GM23338 (cell line): ENCODE results near the gene INPP5A. TPM values are rescaled to one million over a fixed set of nuclear protein-coding genes. Genes with fewer than 3 reads are reported as not detected.

Experiments used
- ATAC-seq: fragments of 200-7000 bp; cut with Tn5 transposase; 3 replicates; pipeline ENCODE4 v1.9.1; 2020
- DNase-seq: peaks from one replicate; pipeline ENCODE4 v3.0.0-alpha.2; 2015; ENCODE audit warnings: low spot score
- H2AFZ ChIP-seq: fragments of 200-600 bp; sonication (generic); 2 replicates; pipeline ENCODE4 v1.8.0; 2016; ENCODE audit warnings: antibody characterized with exemption, mild to moderate bottlenecking, moderate library complexity
- H3F3A ChIP-seq: fragments of 200-600 bp; sonication (generic); replicated peaks from 2 replicates; pipeline ENCODE4 v1.8.0; 2017; ENCODE audit warnings: antibody characterized with exemption, mixed run types, low read depth
- H3K27ac ChIP-seq: fragments of 200-600 bp; sonication (generic); 2 replicates; pipeline ENCODE4 v1.6.1; 2016; ENCODE audit warnings: low read depth
- H3K27me3 ChIP-seq: fragments of 200-600 bp; sonication (generic); 2 replicates; pipeline ENCODE4 v1.8.0; 2016; ENCODE audit warnings: mild to moderate bottlenecking, mixed run types, moderate library complexity; ENCODE audit not compliant: insufficient read depth
- H3K36me3 ChIP-seq: fragments of 200-600 bp; sonication (generic); 2 replicates; pipeline ENCODE4 v1.8.0; 2016; ENCODE audit warnings: mild to moderate bottlenecking; ENCODE audit not compliant: insufficient read depth
- H3K4me1 ChIP-seq: fragments of 200-600 bp; sonication (generic); 2 replicates; pipeline ENCODE4 v1.8.0; 2016; ENCODE audit warnings: mild to moderate bottlenecking, moderate library complexity; ENCODE audit not compliant: insufficient read depth
- H3K4me2 ChIP-seq: fragments of 200-600 bp; sonication (generic); 2 replicates; pipeline ENCODE4 v1.7.1; 2017; ENCODE audit warnings: mixed run types
- H3K4me3 ChIP-seq: fragments of 200-600 bp; sonication (generic); 2 replicates; pipeline ENCODE4 v1.6.1; 2016; ENCODE audit warnings: mixed run types
- H3K79me2 ChIP-seq: fragments of 200-600 bp; sonication (generic); replicated peaks from 2 replicates; pipeline ENCODE4 v1.8.0; 2017; ENCODE audit warnings: mild to moderate bottlenecking; ENCODE audit not compliant: insufficient read depth
- H3K9me2 ChIP-seq: fragments of 200-600 bp; sonication (generic); 2 replicates; pipeline ENCODE4 v1.8.0; 2017; ENCODE audit not compliant: insufficient read depth
- H4K20me1 ChIP-seq: fragments of 200-600 bp; sonication (generic); replicated peaks from 2 replicates; pipeline ENCODE4 v1.8.0; 2017; ENCODE audit warnings: mild to moderate bottlenecking; ENCODE audit not compliant: insufficient read depth
- H3K27ac Mint-ChIP-seq: 2 replicates; pipeline ENCODE4 v1.8.0; 2020; ENCODE audit warnings: inconsistent platforms, mild to moderate bottlenecking, moderate library complexity, mixed read lengths
- H3K27me3 Mint-ChIP-seq: 3 replicates; pipeline ENCODE4 v1.8.0; 2022; ENCODE audit warnings: low read depth, mild to moderate bottlenecking, moderate library complexity, mixed read lengths, inconsistent platforms; ENCODE audit not compliant: insufficient read depth, poor library complexity
- H3K36me3 Mint-ChIP-seq: 3 replicates; pipeline ENCODE4 v1.8.0; 2021; ENCODE audit warnings: low read depth, mild to moderate bottlenecking, inconsistent platforms, moderate library complexity, mixed read lengths
- H3K4me1 Mint-ChIP-seq: 3 replicates; pipeline ENCODE4 v1.8.0; 2020; ENCODE audit warnings: mild to moderate bottlenecking, inconsistent platforms, mixed read lengths
- H3K4me3 Mint-ChIP-seq: 3 replicates; pipeline ENCODE4 v1.8.0; 2021; ENCODE audit warnings: moderate library complexity, mild to moderate bottlenecking, inconsistent platforms, mixed read lengths
- H3K9me3 Mint-ChIP-seq: 3 replicates; pipeline ENCODE4 v1.8.0; 2020; ENCODE audit warnings: moderate library complexity, mild to moderate bottlenecking, inconsistent platforms, mixed read lengths
- CREB1 ChIP-seq: fragments of 250-450 bp; sonication (Bioruptor Pico); IDR thresholded peaks from 2 replicates; pipeline ENCODE4 v1.5.0; 2020; ENCODE audit warnings: low read depth, mild to moderate bottlenecking, moderate library complexity
- CTCF ChIP-seq, 2 experiments: fragments of 200-600 bp in 1 of 2; sonication (generic) in 1 of 2; conservative IDR thresholded peaks; 2 replicates each; pipeline versions ENCODE4 v1.5.1 to v1.6.1; 2016 to 2017; ENCODE audit warnings: antibody characterized with exemption in 2 of 2, low read depth in 2 of 2, mild to moderate bottlenecking in 2 of 2, moderate library complexity in 1 of 2
- JUNB ChIP-seq: IDR thresholded peaks from one replicate; pipeline ENCODE4 v1.6.1; 2016; ENCODE audit warnings: antibody characterized with exemption; ENCODE audit not compliant: unreplicated experiment
- POLR2AphosphoS5 ChIP-seq: IDR thresholded peaks from 2 replicates; pipeline ENCODE4 v1.6.1; 2016; ENCODE audit warnings: antibody characterized with exemption, low read depth
- STAT1 ChIP-seq: IDR thresholded peaks from one replicate; pipeline ENCODE4 v1.6.1; 2016; ENCODE audit warnings: antibody characterized with exemption; ENCODE audit not compliant: unreplicated experiment
- ZNF114 ChIP-seq: fragments of 250-450 bp; sonication (Bioruptor Pico); IDR thresholded peaks from 2 replicates; pipeline ENCODE4 v1.5.0; 2020; ENCODE audit warnings: mild to moderate bottlenecking, moderate library complexity
- ZNF331 ChIP-seq: fragments of 250-450 bp; sonication (Bioruptor Pico); IDR thresholded peaks from 2 replicates; pipeline ENCODE4 v1.5.0; 2020; ENCODE audit warnings: low read depth, mild to moderate bottlenecking, moderate library complexity
- ZNF462 ChIP-seq: fragments of 250-450 bp; sonication (Bioruptor Pico); IDR thresholded peaks from 2 replicates; pipeline ENCODE4 v1.5.0; 2020; ENCODE audit warnings: mild to moderate bottlenecking, moderate library complexity
- polyA plus RNA-seq: library from polyadenylated mRNA; unstranded; fragments of >200 nt; fragmentation: Nextera tagmentation; extraction: Ambion mirVana; gene quantifications from 2 replicates; pipeline ENCODE4 v1.2.1, GENCODE V29; 2016
- total RNA-seq: library from RNA; depleted of rRNA; stranded (reverse); fragments of >200 nt; shearing (Covaris generic); gene quantifications from 2 replicates; pipeline ENCODE4 v1.2.3, GENCODE V29; 2014

INPP5A gene
- total and polyA plus RNA-seq, 2 experiments from 2014 or later: 5.9 to 40.6 TPM

- no peak overlapping the region for H3K27ac ChIP-seq
- H3K4me1 Mint-ChIP-seq: no peaks in the 10 kb centered on the region
- H3K9me3 Mint-ChIP-seq: peaks cover 47% of the 10 kb centered on the region
- H3F3A ChIP-seq: no peaks in the 10 kb centered on the region
- H3K79me2 ChIP-seq: peaks cover 10% of the 10 kb centered on the region
- no peak overlapping the region for H3K4me3 ChIP-seq
- TF ChIP-seq ZNF331 (CRISPR knock-in tag) (no peak), JUNB (no peak), STAT1 (no peak), POLR2AphosphoS5 (no peak)
- peaks cover 4% of the 10 kb centered on the region; the same call in 1 of the 2 replicates for H3K36me3 ChIP-seq
- no peak overlapping the region for H3K4me2 ChIP-seq
- H3K9me2 ChIP-seq: no peaks in the 10 kb centered on the region
- peaks cover 4% of the 10 kb centered on the region for H3K27me3 Mint-ChIP-seq
- no peak for DNase-seq
- no peak overlapping the region for H3K4me3 Mint-ChIP-seq
- H3K27me3 ChIP-seq: no peaks in the 10 kb centered on the region
- H3K36me3 Mint-ChIP-seq: peaks cover 30% of the 10 kb centered on the region
- no peak for ATAC-seq
- H4K20me1 ChIP-seq: peaks cover 3% of the 10 kb centered on the region; the same call in 1 of the 2 replicates
- no peaks in the 10 kb centered on the region for H3K4me1 ChIP-seq
- no peak overlapping the region for H2AFZ ChIP-seq
- no peak overlapping the region for H3K27ac Mint-ChIP-seq
These were observed 64.0 kb downstream of the INPP5A start for GRCh38 chr10:132601567-132601966.

GRCh38 chr10:132602614-132603013 is 65.0 kb downstream of the INPP5A start:
- H3K4me3 Mint-ChIP-seq: no peak overlapping the region
- H3K27me3 Mint-ChIP-seq: peaks cover 4% of the 10 kb centered on the region
- Histone ChIP-seq H3F3A (no peaks in the 10 kb centered on the region), H2AFZ (no peak overlapping the region), H4K20me1 (0 out of 2 replicates have a peak, but pooled peaks cover 3% of the 10 kb centered on the region), H3K4me3 (no peak overlapping the region), H3K27me3 (no peaks in the 10 kb centered on the region), H3K4me2 (no peak overlapping the region), H3K27ac (no peak overlapping the region), H3K9me2 (no peaks in the 10 kb centered on the region), H3K79me2 (peaks cover 10% of the 10 kb centered on the region), H3K4me1 (no peaks in the 10 kb centered on the region), H3K36me3 (peaks cover 4% of the 10 kb centered on the region; the same call in 1 of the 2 replicates)
- peaks cover 30% of the 10 kb centered on the region for H3K36me3 Mint-ChIP-seq
- DNase-seq: no peak
- peaks cover 47% of the 10 kb centered on the region for H3K9me3 Mint-ChIP-seq
- TF ChIP-seq CREB1 (CRISPR knock-in tag) (no peak), CTCF (conservative IDR thresholded peaks at IDR 0.05; ENCODE audit: low read depth in 2 of 2) (no peak)
- H3K4me1 Mint-ChIP-seq: peaks cover 5% of the 10 kb centered on the region; the same call in 1 of the 3 replicates
- no peak overlapping the region for H3K27ac Mint-ChIP-seq
- no peak for ATAC-seq

- peaks cover 37% of the 10 kb centered on the region for H3K9me3 Mint-ChIP-seq
These were observed 66.4 kb downstream of the INPP5A start for GRCh38 chr10:132603851-132604533.

More at GRCh38 chr10:132603851-132604533, 66.4 kb downstream of the INPP5A start:
- Histone ChIP-seq H3F3A (no peaks in the 10 kb centered on the region), H3K27me3 (no peaks in the 10 kb centered on the region), H3K4me3 (no peak overlapping the region), H3K36me3 (peaks cover 4% of the 10 kb centered on the region; the same call in 1 of the 2 replicates), H3K4me1 (no peaks in the 10 kb centered on the region), H3K4me2 (no peak overlapping the region), H4K20me1 (peaks cover 3% of the 10 kb centered on the region; the same call in 1 of the 2 replicates), H3K79me2 (peaks cover 3% of the 10 kb centered on the region; the same call in 1 of the 2 replicates), H3K27ac (no peak overlapping the region), H3K9me2 (no peaks in the 10 kb centered on the region), H2AFZ (no peak overlapping the region)
- Mint-ChIP-seq H3K27me3 (peaks cover under 1% of the 10 kb centered on the region), H3K4me3 (no peak overlapping the region), H3K36me3 (peaks cover 25% of the 10 kb centered on the region), H3K4me1 (peaks cover 5% of the 10 kb centered on the region; the same call in 1 of the 3 replicates), H3K27ac (no peak overlapping the region)
- no peak for ATAC-seq
- TF ChIP-seq POLR2AphosphoS5 (no peak), ZNF114 (CRISPR knock-in tag) (no peak), JUNB (no peak), ZNF462 (CRISPR knock-in tag) (no peak), CREB1 (CRISPR knock-in tag) (no peak)
- DNase-seq: no peak
